ENCODE measurements around the gene KCNIP1. TPM values are rescaled to one million over a fixed set of nuclear protein-coding genes. Genes with fewer than 3 reads are reported as not detected.

KCNIP1 gene
- total and polyA plus RNA-seq, 2 of the 8 experiments (the other 6 are each of a cell fraction or from before 2014, with no cell fraction given): 0.52 to 0.83 TPM

DNA sequence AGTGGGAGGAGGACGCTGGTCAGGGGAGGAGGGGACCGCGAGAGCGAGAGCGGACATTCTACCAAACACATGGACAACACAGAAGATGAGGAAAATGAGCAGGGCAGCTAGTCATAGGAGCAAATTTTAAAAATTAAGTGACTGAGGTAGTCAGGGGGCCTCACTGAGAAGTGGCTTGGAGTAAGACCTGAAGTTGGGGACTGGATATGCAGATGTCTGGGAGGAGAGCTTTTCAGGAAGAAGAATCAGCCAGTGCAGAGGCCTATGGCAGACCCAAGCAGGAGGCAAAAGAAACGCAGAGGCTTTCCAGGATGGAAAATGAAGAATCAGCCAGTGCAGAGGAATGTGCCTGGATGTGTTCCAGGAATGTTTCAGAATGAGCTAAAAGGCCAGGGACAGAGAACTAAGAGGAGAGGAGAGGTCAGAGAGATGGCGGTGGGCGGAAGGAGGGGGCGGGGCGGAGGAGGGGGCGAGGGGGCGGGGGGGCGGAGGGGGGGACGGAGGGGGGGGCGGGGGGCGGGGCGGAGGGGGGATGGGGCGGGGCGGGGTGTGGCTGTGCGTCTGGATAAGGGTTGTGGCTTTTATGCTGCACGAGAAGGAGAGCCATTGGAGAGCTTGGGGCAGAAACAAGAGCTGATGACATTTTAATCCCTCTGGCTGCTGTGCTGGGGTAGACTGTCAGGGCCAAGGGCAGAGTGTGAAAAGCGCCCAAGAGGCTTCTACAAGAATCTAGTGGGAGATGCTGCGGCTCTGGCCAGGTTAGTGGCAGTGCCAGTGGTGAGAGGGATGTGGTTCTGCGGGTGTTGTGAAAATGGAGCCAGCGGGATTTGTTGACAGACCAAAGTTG is 129.6 kb downstream of the KCNIP1 start (continued):
- TF ChIP-seq, protein P1, sequence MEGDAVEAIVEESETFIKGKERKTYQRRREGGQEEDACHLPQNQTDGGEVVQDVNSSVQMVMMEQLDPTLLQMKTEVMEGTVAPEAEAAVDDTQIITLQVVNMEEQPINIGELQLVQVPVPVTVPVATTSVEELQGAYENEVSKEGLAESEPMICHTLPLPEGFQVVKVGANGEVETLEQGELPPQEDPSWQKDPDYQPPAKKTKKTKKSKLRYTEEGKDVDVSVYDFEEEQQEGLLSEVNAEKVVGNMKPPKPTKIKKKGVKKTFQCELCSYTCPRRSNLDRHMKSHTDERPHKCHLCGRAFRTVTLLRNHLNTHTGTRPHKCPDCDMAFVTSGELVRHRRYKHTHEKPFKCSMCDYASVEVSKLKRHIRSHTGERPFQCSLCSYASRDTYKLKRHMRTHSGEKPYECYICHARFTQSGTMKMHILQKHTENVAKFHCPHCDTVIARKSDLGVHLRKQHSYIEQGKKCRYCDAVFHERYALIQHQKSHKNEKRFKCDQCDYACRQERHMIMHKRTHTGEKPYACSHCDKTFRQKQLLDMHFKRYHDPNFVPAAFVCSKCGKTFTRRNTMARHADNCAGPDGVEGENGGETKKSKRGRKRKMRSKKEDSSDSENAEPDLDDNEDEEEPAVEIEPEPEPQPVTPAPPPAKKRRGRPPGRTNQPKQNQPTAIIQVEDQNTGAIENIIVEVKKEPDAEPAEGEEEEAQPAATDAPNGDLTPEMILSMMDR (IDR thresholded peaks at IDR 0.05; ENCODE audit: control extremely low read depth in 1 of 3, insufficient read depth in 1 of 3, low read depth in 1 of 3, low read length in 3 of 3): no peak
- peak; percentile 46 for TF ChIP-seq PHF8 (conservative IDR thresholded peaks at IDR 0.05; ENCODE audit: low read depth, low read length)
- TF ChIP-seq, protein P2, sequence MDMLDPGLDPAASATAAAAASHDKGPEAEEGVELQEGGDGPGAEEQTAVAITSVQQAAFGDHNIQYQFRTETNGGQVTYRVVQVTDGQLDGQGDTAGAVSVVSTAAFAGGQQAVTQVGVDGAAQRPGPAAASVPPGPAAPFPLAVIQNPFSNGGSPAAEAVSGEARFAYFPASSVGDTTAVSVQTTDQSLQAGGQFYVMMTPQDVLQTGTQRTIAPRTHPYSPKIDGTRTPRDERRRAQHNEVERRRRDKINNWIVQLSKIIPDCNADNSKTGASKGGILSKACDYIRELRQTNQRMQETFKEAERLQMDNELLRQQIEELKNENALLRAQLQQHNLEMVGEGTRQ (IDR thresholded peaks at IDR 0.05; ENCODE audit: low read length): no peak
- TF ChIP-seq CREB1 (IDR thresholded peaks at IDR 0.05): 0 out of 2 replicates have a peak, but pooled peaks have one; percentile 1
- TF ChIP-seq CBX5 (IDR thresholded peaks at IDR 0.05; ENCODE audit: low read depth, low read length): no peak
- no peak for TF ChIP-seq KDM4A (IDR thresholded peaks at IDR 0.05; ENCODE audit: low read depth, low read length, severe bottlenecking)
- peak; percentile 51 for TF ChIP-seq SAP30 (IDR thresholded peaks at IDR 0.05; ENCODE audit: insufficient read depth, insufficient replicate concordance, low read length)
- no peak for TF ChIP-seq JUN (IDR thresholded peaks at IDR 0.05; ENCODE audit: low read depth, low read length)
- TF ChIP-seq CBX8 (IDR thresholded peaks at IDR 0.05; ENCODE audit: borderline replicate concordance, low read depth, low read length): no peak
- no peak for TF ChIP-seq CHD1 (IDR thresholded peaks at IDR 0.05; ENCODE audit: low read depth, low read length)
- no peak for TF ChIP-seq ATF2 (IDR thresholded peaks at IDR 0.05; ENCODE audit: low read length)
- no peak for TF ChIP-seq SP2 (IDR thresholded peaks at IDR 0.05; ENCODE audit: low read length)
- TF ChIP-seq SRF (IDR thresholded peaks at IDR 0.05; ENCODE audit: low read depth, low read length): no peak
- TF ChIP-seq ASH2L (IDR thresholded peaks at IDR 0.05; ENCODE audit: low read length): peak; percentile 41
- TF ChIP-seq HDAC2 (IDR thresholded peaks at IDR 0.05; ENCODE audit: borderline replicate concordance in 1 of 2, low read depth in 2 of 2, low read length in 2 of 2): no peak
- TF ChIP-seq BRCA1 (IDR thresholded peaks at IDR 0.05; ENCODE audit: low read depth, low read length): peak; percentile 47; the same call in 1 of the 2 replicates
- TF ChIP-seq SP4 (IDR thresholded peaks at IDR 0.05; ENCODE audit: low read length): no peak
- TF ChIP-seq SIN3A (conservative IDR thresholded peaks at IDR 0.05 in 1 of 2, IDR thresholded peaks at IDR 0.05 in 1 of 2; ENCODE audit: low read depth in 1 of 2, low read length in 2 of 2): 0 out of 4 replicates have a peak, but pooled peaks of 1 of the 2 experiments have one; percentile 53

All from H1 (cell line).